ENCODE data around the gene IFT57. TPM values are rescaled to one million over a fixed set of nuclear protein-coding genes. Genes with fewer than 3 reads are reported as not detected.

The IFT57 gene
- total and polyA plus RNA-seq, 2 experiments from 2014 or later: 28.6 to 49.0 TPM

DNA sequence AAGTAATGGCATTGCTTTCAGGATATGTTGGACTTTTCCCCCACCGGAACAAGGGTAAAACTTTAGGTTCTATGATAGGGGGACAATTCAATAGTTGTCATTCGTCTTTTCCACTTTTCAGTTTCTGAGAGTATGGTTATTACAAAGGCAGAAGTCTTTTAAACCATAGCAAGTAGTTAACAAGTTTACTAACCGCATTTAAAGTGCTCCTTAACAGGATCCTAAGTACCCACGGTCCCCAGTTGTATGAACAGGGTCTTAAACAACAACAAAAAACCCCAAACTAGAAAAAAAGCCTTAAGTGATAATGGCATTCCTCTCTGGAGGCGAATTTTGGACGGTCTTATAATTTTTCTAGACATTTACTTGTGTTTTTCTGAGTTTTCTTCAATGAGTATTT lies 831 bp downstream of the IFT57 start (continued):
- no peak for TF ChIP-seq POLR2AphosphoS5 (IDR thresholded peaks at IDR 0.05; ENCODE audit: low read depth)
- no peak for TF ChIP-seq CREB1 (CRISPR knock-in tag; IDR thresholded peaks at IDR 0.05; ENCODE audit: low read depth)
- TF ChIP-seq NANOG (IDR thresholded peaks at IDR 0.05; ENCODE audit: borderline replicate concordance): no peak
- TF ChIP-seq JUNB (IDR thresholded peaks at IDR 0.05; ENCODE audit: unreplicated experiment): no peak
- no peak for TF ChIP-seq ZNF331 (CRISPR knock-in tag; IDR thresholded peaks at IDR 0.05; ENCODE audit: low read depth)

DNA sequence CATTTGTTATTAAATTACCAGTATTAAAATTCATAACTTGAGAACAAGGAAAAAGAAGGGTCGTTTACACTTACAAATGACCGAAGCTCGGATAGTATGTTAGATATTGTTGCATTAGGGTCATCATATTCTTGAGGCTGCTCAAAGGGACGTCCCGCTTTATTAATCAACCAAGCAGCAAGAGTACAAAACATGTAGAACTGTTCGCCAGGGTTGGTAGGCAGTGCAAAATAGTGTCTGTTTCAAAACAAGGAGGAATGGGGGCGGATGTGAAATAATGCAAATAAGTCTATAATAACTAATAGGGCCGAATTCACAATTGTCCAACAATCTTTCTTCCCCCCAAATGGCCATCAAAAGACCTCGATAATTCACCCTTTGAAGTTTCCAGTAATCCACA lies 2.9 kb downstream of the IFT57 start:
- H3K4me3 ChIP-seq: no peak overlapping the region
- no peak overlapping the region for H2AFZ ChIP-seq
- no peaks in the 10 kb centered on the region for H3F3A ChIP-seq (replicated peaks; ENCODE audit: low read depth)
- H4K20me1 ChIP-seq (replicated peaks; ENCODE audit: insufficient read depth): no peaks in the 10 kb centered on the region
- Mint-ChIP-seq H3K36me3 (ENCODE audit: low read depth) (no peaks in the 10 kb centered on the region), H3K4me1 (peaks cover 13% of the 10 kb centered on the region; the same call in 2 of the 3 replicates), H3K27ac (no peak overlapping the region), H3K4me3 (no peak overlapping the region), H3K27me3 (ENCODE audit: insufficient read depth, low read depth, poor library complexity) (peaks cover 5% of the 10 kb centered on the region), H3K9me3 (no peaks in the 10 kb centered on the region)
- TF ChIP-seq, protein P1, sequence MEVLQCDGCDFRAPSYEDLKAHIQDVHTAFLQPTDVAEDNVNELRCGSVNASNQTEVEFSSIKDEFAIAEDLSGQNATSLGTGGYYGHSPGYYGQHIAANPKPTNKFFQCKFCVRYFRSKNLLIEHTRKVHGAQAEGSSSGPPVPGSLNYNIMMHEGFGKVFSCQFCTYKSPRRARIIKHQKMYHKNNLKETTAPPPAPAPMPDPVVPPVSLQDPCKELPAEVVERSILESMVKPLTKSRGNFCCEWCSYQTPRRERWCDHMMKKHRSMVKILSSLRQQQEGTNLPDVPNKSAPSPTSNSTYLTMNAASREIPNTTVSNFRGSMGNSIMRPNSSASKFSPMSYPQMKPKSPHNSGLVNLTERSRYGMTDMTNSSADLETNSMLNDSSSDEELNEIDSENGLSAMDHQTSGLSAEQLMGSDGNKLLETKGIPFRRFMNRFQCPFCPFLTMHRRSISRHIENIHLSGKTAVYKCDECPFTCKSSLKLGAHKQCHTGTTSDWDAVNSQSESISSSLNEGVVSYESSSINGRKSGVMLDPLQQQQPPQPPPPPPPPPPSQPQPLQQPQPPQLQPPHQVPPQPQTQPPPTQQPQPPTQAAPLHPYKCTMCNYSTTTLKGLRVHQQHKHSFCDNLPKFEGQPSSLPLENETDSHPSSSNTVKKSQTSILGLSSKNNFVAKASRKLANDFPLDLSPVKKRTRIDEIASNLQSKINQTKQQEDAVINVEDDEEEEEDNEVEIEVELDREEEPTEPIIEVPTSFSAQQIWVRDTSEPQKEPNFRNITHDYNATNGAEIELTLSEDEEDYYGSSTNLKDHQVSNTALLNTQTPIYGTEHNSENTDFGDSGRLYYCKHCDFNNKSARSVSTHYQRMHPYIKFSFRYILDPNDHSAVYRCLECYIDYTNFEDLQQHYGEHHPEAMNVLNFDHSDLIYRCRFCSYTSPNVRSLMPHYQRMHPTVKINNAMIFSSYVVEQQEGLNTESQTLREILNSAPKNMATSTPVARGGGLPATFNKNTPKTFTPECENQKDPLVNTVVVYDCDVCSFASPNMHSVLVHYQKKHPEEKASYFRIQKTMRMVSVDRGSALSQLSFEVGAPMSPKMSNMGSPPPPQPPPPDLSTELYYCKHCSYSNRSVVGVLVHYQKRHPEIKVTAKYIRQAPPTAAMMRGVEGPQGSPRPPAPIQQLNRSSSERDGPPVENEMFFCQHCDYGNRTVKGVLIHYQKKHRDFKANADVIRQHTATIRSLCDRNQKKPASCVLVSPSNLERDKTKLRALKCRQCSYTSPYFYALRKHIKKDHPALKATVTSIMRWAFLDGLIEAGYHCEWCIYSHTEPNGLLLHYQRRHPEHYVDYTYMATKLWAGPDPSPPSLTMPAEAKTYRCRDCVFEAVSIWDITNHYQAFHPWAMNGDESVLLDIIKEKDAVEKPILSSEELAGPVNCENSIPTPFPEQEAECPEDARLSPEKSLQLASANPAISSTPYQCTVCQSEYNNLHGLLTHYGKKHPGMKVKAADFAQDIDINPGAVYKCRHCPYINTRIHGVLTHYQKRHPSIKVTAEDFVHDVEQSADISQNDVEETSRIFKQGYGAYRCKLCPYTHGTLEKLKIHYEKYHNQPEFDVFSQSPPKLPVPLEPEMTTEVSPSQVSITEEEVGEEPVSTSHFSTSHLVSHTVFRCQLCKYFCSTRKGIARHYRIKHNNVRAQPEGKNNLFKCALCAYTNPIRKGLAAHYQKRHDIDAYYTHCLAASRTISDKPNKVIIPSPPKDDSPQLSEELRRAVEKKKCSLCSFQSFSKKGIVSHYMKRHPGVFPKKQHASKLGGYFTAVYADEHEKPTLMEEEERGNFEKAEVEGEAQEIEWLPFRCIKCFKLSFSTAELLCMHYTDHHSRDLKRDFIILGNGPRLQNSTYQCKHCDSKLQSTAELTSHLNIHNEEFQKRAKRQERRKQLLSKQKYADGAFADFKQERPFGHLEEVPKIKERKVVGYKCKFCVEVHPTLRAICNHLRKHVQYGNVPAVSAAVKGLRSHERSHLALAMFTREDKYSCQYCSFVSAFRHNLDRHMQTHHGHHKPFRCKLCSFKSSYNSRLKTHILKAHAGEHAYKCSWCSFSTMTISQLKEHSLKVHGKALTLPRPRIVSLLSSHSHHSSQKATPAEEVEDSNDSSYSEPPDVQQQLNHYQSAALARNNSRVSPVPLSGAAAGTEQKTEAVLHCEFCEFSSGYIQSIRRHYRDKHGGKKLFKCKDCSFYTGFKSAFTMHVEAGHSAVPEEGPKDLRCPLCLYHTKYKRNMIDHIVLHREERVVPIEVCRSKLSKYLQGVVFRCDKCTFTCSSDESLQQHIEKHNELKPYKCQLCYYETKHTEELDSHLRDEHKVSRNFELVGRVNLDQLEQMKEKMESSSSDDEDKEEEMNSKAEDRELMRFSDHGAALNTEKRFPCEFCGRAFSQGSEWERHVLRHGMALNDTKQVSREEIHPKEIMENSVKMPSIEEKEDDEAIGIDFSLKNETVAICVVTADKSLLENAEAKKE (CRISPR knock-in tag; IDR thresholded peaks at IDR 0.05): no peak
- TF ChIP-seq, protein P2, sequence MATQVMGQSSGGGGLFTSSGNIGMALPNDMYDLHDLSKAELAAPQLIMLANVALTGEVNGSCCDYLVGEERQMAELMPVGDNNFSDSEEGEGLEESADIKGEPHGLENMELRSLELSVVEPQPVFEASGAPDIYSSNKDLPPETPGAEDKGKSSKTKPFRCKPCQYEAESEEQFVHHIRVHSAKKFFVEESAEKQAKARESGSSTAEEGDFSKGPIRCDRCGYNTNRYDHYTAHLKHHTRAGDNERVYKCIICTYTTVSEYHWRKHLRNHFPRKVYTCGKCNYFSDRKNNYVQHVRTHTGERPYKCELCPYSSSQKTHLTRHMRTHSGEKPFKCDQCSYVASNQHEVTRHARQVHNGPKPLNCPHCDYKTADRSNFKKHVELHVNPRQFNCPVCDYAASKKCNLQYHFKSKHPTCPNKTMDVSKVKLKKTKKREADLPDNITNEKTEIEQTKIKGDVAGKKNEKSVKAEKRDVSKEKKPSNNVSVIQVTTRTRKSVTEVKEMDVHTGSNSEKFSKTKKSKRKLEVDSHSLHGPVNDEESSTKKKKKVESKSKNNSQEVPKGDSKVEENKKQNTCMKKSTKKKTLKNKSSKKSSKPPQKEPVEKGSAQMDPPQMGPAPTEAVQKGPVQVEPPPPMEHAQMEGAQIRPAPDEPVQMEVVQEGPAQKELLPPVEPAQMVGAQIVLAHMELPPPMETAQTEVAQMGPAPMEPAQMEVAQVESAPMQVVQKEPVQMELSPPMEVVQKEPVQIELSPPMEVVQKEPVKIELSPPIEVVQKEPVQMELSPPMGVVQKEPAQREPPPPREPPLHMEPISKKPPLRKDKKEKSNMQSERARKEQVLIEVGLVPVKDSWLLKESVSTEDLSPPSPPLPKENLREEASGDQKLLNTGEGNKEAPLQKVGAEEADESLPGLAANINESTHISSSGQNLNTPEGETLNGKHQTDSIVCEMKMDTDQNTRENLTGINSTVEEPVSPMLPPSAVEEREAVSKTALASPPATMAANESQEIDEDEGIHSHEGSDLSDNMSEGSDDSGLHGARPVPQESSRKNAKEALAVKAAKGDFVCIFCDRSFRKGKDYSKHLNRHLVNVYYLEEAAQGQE (IDR thresholded peaks at IDR 0.05; ENCODE audit: unreplicated experiment): no peak
- TF ChIP-seq, protein P3, sequence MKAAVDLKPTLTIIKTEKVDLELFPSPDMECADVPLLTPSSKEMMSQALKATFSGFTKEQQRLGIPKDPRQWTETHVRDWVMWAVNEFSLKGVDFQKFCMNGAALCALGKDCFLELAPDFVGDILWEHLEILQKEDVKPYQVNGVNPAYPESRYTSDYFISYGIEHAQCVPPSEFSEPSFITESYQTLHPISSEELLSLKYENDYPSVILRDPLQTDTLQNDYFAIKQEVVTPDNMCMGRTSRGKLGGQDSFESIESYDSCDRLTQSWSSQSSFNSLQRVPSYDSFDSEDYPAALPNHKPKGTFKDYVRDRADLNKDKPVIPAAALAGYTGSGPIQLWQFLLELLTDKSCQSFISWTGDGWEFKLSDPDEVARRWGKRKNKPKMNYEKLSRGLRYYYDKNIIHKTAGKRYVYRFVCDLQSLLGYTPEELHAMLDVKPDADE (IDR thresholded peaks at IDR 0.05): no peak
- TF ChIP-seq EZH2 (IDR thresholded peaks at IDR 0.05; ENCODE audit: low read depth, unreplicated experiment): no peak
- TF ChIP-seq STAT1 (IDR thresholded peaks at IDR 0.05; ENCODE audit: unreplicated experiment): no peak
- TF ChIP-seq ZNF331 (CRISPR knock-in tag; IDR thresholded peaks at IDR 0.05; ENCODE audit: low read depth): no peak
- TF ChIP-seq, protein P4, sequence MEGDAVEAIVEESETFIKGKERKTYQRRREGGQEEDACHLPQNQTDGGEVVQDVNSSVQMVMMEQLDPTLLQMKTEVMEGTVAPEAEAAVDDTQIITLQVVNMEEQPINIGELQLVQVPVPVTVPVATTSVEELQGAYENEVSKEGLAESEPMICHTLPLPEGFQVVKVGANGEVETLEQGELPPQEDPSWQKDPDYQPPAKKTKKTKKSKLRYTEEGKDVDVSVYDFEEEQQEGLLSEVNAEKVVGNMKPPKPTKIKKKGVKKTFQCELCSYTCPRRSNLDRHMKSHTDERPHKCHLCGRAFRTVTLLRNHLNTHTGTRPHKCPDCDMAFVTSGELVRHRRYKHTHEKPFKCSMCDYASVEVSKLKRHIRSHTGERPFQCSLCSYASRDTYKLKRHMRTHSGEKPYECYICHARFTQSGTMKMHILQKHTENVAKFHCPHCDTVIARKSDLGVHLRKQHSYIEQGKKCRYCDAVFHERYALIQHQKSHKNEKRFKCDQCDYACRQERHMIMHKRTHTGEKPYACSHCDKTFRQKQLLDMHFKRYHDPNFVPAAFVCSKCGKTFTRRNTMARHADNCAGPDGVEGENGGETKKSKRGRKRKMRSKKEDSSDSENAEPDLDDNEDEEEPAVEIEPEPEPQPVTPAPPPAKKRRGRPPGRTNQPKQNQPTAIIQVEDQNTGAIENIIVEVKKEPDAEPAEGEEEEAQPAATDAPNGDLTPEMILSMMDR (conservative IDR thresholded peaks at IDR 0.05; ENCODE audit: low read depth in 2 of 2): no peak
- no peak for TF ChIP-seq JUNB (IDR thresholded peaks at IDR 0.05; ENCODE audit: unreplicated experiment)
- TF ChIP-seq NANOG (IDR thresholded peaks at IDR 0.05; ENCODE audit: borderline replicate concordance): no peak
- no peak for TF ChIP-seq CREB1 (CRISPR knock-in tag; IDR thresholded peaks at IDR 0.05; ENCODE audit: low read depth)
- no peak for TF ChIP-seq ZNF114 (CRISPR knock-in tag; IDR thresholded peaks at IDR 0.05)
- TF ChIP-seq EZH2phosphoT487 (IDR thresholded peaks at IDR 0.05; ENCODE audit: unreplicated experiment): no peak
- no peak for TF ChIP-seq POLR2AphosphoS5 (IDR thresholded peaks at IDR 0.05; ENCODE audit: low read depth)
- DNase-seq (ENCODE audit: low spot score) (no peak), ATAC-seq (no peak)
- no peaks in the 10 kb centered on the region for H3K79me2 ChIP-seq (replicated peaks; ENCODE audit: insufficient read depth)
- no peaks in the 10 kb centered on the region for H3K36me3 ChIP-seq (ENCODE audit: insufficient read depth)
- H3K4me2 ChIP-seq: no peak overlapping the region
- H3K27me3 ChIP-seq (ENCODE audit: insufficient read depth): no peaks in the 10 kb centered on the region
- H3K9me2 ChIP-seq (ENCODE audit: insufficient read depth): no peaks in the 10 kb centered on the region
- peaks cover 6% of the 10 kb centered on the region for H3K4me1 ChIP-seq (ENCODE audit: insufficient read depth)
- H3K27ac ChIP-seq (ENCODE audit: low read depth): no peak overlapping the region

Measured in GM23338 (cell line).